ENCODE measurements around the gene MUC16.

The MUC16 gene

GRCh38 chr19:9041023-9041422 lies 30.8 kb upstream of the MUC16 start:
- H3K9me3 ChIP-seq (ENCODE audit: control insufficient read depth, insufficient read depth, low read length): no peaks in the 10 kb centered on the region
- no peak overlapping the region for H3K9ac ChIP-seq (ENCODE audit: low read depth, low read length)
- no peaks in the 10 kb centered on the region for H3K36me3 ChIP-seq (ENCODE audit: control insufficient read depth, insufficient read depth, low read length)
- no peaks in the 10 kb centered on the region for H3K4me1 ChIP-seq (ENCODE audit: control insufficient read depth, insufficient read depth, low read length)
- no peaks in the 10 kb centered on the region for H3K27me3 ChIP-seq (ENCODE audit: control insufficient read depth, insufficient read depth, low read length)
- no peak overlapping the region for H3K4me3 ChIP-seq (ENCODE audit: low read depth, low read length)

GRCh38 chr19:9040131-9040530 lies 29.9 kb upstream of the MUC16 start:
- no peak overlapping the region for H3K9ac ChIP-seq (ENCODE audit: low read depth, low read length)
- no peaks in the 10 kb centered on the region for H3K27me3 ChIP-seq (ENCODE audit: control insufficient read depth, insufficient read depth, low read length)
- H3K36me3 ChIP-seq (ENCODE audit: control insufficient read depth, insufficient read depth, low read length): no peaks in the 10 kb centered on the region
- H3K4me1 ChIP-seq (ENCODE audit: control insufficient read depth, insufficient read depth, low read length): no peaks in the 10 kb centered on the region
- H3K9me3 ChIP-seq (ENCODE audit: control insufficient read depth, insufficient read depth, low read length): no peaks in the 10 kb centered on the region
- H3K4me3 ChIP-seq (ENCODE audit: low read depth, low read length): no peak overlapping the region

DNA sequence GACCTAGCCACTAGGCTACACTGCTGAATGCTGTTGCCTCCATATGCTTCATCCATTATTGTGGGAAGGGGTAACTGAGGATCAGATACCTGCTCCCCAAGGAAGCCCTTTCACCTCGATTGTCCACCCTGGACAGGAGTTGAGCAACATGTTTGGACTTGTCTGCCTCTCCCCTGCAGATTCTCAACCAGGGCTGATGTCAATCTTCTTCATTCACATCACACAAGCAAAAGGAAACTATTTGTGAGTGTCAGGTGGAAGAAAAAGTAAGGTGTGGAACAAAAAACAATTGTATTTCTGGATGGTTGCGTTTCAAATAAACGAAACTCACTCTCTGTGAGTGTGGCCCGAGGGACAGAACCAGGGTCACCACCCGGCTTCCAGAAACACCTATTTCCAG lies 29.5 kb upstream of the MUC16 start:
- Histone ChIP-seq H3K9me3 (ENCODE audit: control insufficient read depth, insufficient read depth, low read length) (no peaks in the 10 kb centered on the region), H3K9ac (ENCODE audit: low read depth, low read length) (no peak overlapping the region), H3K36me3 (ENCODE audit: control insufficient read depth, insufficient read depth, low read length) (no peaks in the 10 kb centered on the region), H3K4me1 (ENCODE audit: control insufficient read depth, insufficient read depth, low read length) (no peaks in the 10 kb centered on the region), H3K4me3 (ENCODE audit: low read depth, low read length) (no peak overlapping the region), H3K27me3 (ENCODE audit: control insufficient read depth, insufficient read depth, low read length) (no peaks in the 10 kb centered on the region)

- H3K36me3 ChIP-seq (ENCODE audit: control insufficient read depth, insufficient read depth, low read length): no peaks in the 10 kb centered on the region
- H3K4me3 ChIP-seq (ENCODE audit: low read depth, low read length): no peak overlapping the region
- no peak overlapping the region for H3K9ac ChIP-seq (ENCODE audit: low read depth, low read length)
- no peaks in the 10 kb centered on the region for H3K4me1 ChIP-seq (ENCODE audit: control insufficient read depth, insufficient read depth, low read length)
- no peaks in the 10 kb centered on the region for H3K9me3 ChIP-seq (ENCODE audit: control insufficient read depth, insufficient read depth, low read length)
- no peaks in the 10 kb centered on the region for H3K27me3 ChIP-seq (ENCODE audit: control insufficient read depth, insufficient read depth, low read length)
Observed at GRCh38 chr19:9037400-9038062, 27.3 kb upstream of the MUC16 start.

GRCh38 chr19:9032136-9032631 lies 22.0 kb upstream of the MUC16 start:
- Histone ChIP-seq H3K9me3 (ENCODE audit: control insufficient read depth, insufficient read depth, low read length) (no peaks in the 10 kb centered on the region), H3K4me3 (ENCODE audit: low read depth, low read length) (no peak overlapping the region), H3K36me3 (ENCODE audit: control insufficient read depth, insufficient read depth, low read length) (no peaks in the 10 kb centered on the region), H3K9ac (ENCODE audit: low read depth, low read length) (no peak overlapping the region), H3K27me3 (ENCODE audit: control insufficient read depth, insufficient read depth, low read length) (no peaks in the 10 kb centered on the region), H3K4me1 (ENCODE audit: control insufficient read depth, insufficient read depth, low read length) (no peaks in the 10 kb centered on the region)

- Histone ChIP-seq H3K27me3 (ENCODE audit: control insufficient read depth, insufficient read depth, low read length) (no peaks in the 10 kb centered on the region), H3K4me1 (ENCODE audit: control insufficient read depth, insufficient read depth, low read length) (no peaks in the 10 kb centered on the region), H3K9ac (ENCODE audit: low read depth, low read length) (no peak overlapping the region), H3K4me3 (ENCODE audit: low read depth, low read length) (no peak overlapping the region), H3K9me3 (ENCODE audit: control insufficient read depth, insufficient read depth, low read length) (no peaks in the 10 kb centered on the region), H3K36me3 (ENCODE audit: control insufficient read depth, insufficient read depth, low read length) (no peaks in the 10 kb centered on the region)
Observed at GRCh38 chr19:9018163-9018875, 8.1 kb upstream of the MUC16 start.

- no peak overlapping the region for H3K9ac ChIP-seq (ENCODE audit: low read depth, low read length)
- no peaks in the 10 kb centered on the region for H3K27me3 ChIP-seq (ENCODE audit: control insufficient read depth, insufficient read depth, low read length)
- H3K4me3 ChIP-seq (ENCODE audit: low read depth, low read length): no peak overlapping the region
- H3K36me3 ChIP-seq (ENCODE audit: control insufficient read depth, insufficient read depth, low read length): no peaks in the 10 kb centered on the region
- H3K4me1 ChIP-seq (ENCODE audit: control insufficient read depth, insufficient read depth, low read length): no peaks in the 10 kb centered on the region
- no peaks in the 10 kb centered on the region for H3K9me3 ChIP-seq (ENCODE audit: control insufficient read depth, insufficient read depth, low read length)
Observed at GRCh38 chr19:9014803-9015202, 4.6 kb upstream of the MUC16 start.

DNA sequence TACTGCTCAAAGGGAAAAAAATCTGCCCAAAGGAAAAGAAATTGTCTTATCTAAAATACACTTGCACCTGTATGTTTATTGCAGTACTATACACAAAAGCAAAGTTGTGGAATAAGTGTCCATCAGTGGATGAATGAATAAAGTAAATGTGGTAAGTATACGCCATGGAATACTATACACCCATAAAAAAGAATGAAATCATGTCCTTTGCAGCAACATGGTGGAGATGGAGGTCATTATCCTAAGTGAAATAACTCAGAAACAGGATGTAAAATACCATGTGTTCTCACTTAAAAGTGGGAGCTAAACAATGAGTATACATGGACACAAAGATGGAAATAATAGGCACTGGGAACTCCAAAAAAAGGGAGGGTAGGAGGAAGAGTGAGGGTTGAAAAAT lies 3.8 kb upstream of the MUC16 start:
- Histone ChIP-seq H3K4me3 (ENCODE audit: low read depth, low read length) (no peak overlapping the region), H3K27me3 (ENCODE audit: control insufficient read depth, insufficient read depth, low read length) (no peaks in the 10 kb centered on the region), H3K9ac (ENCODE audit: low read depth, low read length) (no peak overlapping the region), H3K9me3 (ENCODE audit: control insufficient read depth, insufficient read depth, low read length) (no peaks in the 10 kb centered on the region), H3K36me3 (ENCODE audit: control insufficient read depth, insufficient read depth, low read length) (no peaks in the 10 kb centered on the region), H3K4me1 (ENCODE audit: control insufficient read depth, insufficient read depth, low read length) (no peaks in the 10 kb centered on the region)

DNA sequence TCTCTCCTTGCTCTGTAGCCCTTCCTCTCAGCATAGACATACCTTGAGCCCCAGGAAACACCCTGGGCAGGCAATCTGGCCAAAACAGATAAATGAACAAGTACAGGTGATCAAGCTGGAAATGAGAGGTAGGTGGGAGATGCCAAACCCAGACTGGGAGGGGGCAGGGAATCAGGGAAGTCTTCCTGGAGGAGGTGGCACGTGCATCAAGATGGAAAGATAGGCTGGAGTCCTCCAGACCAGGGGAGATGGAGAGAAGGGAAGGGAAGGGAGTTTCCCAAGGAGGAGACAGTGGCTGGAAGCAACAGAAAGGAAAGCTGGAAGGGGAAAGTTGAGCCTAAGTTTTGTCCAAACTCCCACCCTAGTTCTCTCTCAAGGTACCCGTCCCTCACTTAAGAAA lies 1.7 kb upstream of the MUC16 start:
- H3K9me3 ChIP-seq (ENCODE audit: control insufficient read depth, insufficient read depth, low read length): no peaks in the 10 kb centered on the region
- no peak overlapping the region for H3K4me3 ChIP-seq (ENCODE audit: low read depth, low read length)
- H3K9ac ChIP-seq (ENCODE audit: low read depth, low read length): no peak overlapping the region
- no peaks in the 10 kb centered on the region for H3K4me1 ChIP-seq (ENCODE audit: control insufficient read depth, insufficient read depth, low read length)
- H3K27me3 ChIP-seq (ENCODE audit: control insufficient read depth, insufficient read depth, low read length): no peaks in the 10 kb centered on the region
- no peaks in the 10 kb centered on the region for H3K36me3 ChIP-seq (ENCODE audit: control insufficient read depth, insufficient read depth, low read length)

DNA sequence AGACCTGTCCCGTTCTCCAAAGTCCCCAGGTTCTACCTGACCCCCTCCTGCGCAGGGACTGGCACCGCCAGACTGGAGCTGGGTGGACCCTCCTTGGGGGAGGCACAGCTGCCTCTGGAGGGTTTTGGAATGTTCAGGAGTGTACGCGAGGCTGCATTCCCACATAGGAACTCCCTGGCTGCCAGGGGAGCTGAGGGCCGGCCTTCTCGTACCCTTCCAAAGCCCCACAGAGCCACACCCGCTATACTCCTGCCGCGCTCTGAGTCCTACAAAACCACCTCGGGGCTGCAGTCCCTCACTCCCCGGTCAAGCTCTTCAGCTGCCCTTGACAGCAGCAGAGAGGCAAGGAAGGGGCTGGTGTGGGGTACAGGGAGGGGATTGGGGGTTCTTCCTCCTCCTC lies 484 bp upstream of the MUC16 start:
- Histone ChIP-seq H3K27me3 (ENCODE audit: control insufficient read depth, insufficient read depth, low read length) (no peaks in the 10 kb centered on the region), H3K4me1 (ENCODE audit: control insufficient read depth, insufficient read depth, low read length) (no peaks in the 10 kb centered on the region), H3K36me3 (ENCODE audit: control insufficient read depth, insufficient read depth, low read length) (no peaks in the 10 kb centered on the region), H3K9me3 (ENCODE audit: control insufficient read depth, insufficient read depth, low read length) (no peaks in the 10 kb centered on the region), H3K4me3 (ENCODE audit: low read depth, low read length) (no peak overlapping the region), H3K9ac (ENCODE audit: low read depth, low read length) (no peak overlapping the region)

DNA sequence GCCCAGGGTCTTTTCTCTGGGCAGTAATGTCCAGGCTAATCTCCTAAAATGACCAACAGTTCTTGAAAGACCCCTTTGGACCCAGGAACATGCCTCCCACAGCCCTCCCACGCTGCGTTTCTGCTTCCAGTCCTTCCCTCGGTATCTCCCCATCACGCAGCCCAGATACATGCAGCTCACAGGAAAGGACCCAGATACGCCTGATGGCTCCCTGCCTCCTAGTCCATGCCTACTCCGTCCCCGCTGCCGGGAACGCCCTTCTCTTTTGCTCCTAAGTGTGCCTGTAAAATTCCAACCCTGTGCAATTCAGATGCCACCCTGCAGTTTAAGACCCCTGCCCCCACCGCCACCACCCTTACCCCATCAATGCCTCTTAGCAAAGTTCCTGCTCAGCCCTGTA lies 778 bp downstream of the MUC16 start:
- Histone ChIP-seq H3K4me1 (ENCODE audit: control insufficient read depth, insufficient read depth, low read length) (no peaks in the 10 kb centered on the region), H3K36me3 (ENCODE audit: control insufficient read depth, insufficient read depth, low read length) (no peaks in the 10 kb centered on the region), H3K9me3 (ENCODE audit: control insufficient read depth, insufficient read depth, low read length) (no peaks in the 10 kb centered on the region), H3K9ac (ENCODE audit: low read depth, low read length) (no peak overlapping the region), H3K4me3 (ENCODE audit: low read depth, low read length) (no peak overlapping the region), H3K27me3 (ENCODE audit: control insufficient read depth, insufficient read depth, low read length) (no peaks in the 10 kb centered on the region)

DNA sequence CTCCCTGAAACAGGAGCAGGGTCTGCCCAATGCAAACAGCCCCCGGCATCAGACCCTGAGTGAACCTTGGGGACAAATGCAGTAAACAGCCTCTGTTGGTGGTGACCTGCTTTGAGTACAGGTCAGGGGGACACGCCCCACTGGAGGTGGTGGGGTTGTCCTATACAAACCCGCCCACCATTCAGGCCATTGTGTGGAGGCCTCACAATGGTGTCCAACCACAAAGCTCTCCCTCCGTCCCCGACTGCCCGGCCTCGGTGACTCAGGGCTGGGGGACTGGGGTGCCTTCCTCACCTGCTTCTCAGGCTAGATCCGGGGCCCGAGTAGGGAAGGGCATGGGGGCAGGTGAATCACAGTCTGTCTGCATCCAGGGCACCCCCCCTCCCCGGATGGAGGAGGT lies 1.5 kb downstream of the MUC16 start:
- Histone ChIP-seq H3K9me3 (ENCODE audit: control insufficient read depth, insufficient read depth, low read length) (no peaks in the 10 kb centered on the region), H3K27me3 (ENCODE audit: control insufficient read depth, insufficient read depth, low read length) (no peaks in the 10 kb centered on the region), H3K36me3 (ENCODE audit: control insufficient read depth, insufficient read depth, low read length) (no peaks in the 10 kb centered on the region), H3K9ac (ENCODE audit: low read depth, low read length) (no peak overlapping the region), H3K4me3 (ENCODE audit: low read depth, low read length) (no peak overlapping the region), H3K4me1 (ENCODE audit: control insufficient read depth, insufficient read depth, low read length) (no peaks in the 10 kb centered on the region)

All from iPS-15b (cell line).